ENCODE data around the gene KRT15.
"Not testable (repeated sequence)": the region's sequence is repeated elsewhere in the genome, so short reads cannot be mapped to it uniquely, and the experiment has no call there.

The KRT15 gene

GRCh38 chr17:41545829-41546410, 27.2 kb upstream of the KRT15 start:
- intact Hi-C loops (cut with DNase I) = no loop called here
- DNase-seq = peak in 2 of 10 donors; percentile 61 to 76

- intact Hi-C loops (cut with DNase I) = no loop called here
Observed at GRCh38 chr17:41544935-41545334, 26.2 kb upstream of the KRT15 start.

GRCh38 chr17:41544491-41544892, 25.8 kb upstream of the KRT15 start:
- intact Hi-C loops (cut with DNase I) = no loop called here
- DNase-seq = peak in 2 of 10 donors; percentile 44 to 54

More at GRCh38 chr17:41544935-41545334, 26.2 kb upstream of the KRT15 start:
- peak in 1 of 10 donors; percentile 5 for DNase-seq

GRCh38 chr17:41542786-41543185, 24.1 kb upstream of the KRT15 start:
- DNase-seq = peak in 2 of 10 donors; percentile 9 to 55
- intact Hi-C loops (cut with DNase I) = not testable (repeated sequence)

GRCh38 chr17:41542357-41542756, 23.7 kb upstream of the KRT15 start:
- intact Hi-C loops (cut with DNase I) = no loop called here

GRCh38 chr17:41540921-41541625, 22.4 kb upstream of the KRT15 start:
- peak in 2 of 10 donors; percentile 53 to 57 for DNase-seq
- intact Hi-C loops (cut with DNase I) = no loop called here

More at GRCh38 chr17:41542357-41542756, 23.7 kb upstream of the KRT15 start:
- DNase-seq = no peak

- intact Hi-C loops (cut with DNase I) = no loop called here
Observed at GRCh38 chr17:41539979-41540701, 21.4 kb upstream of the KRT15 start.

GRCh38 chr17:41539071-41539492, 20.4 kb upstream of the KRT15 start:
- DNase-seq = peak in 2 of 10 donors; percentile 64 to 67
- intact Hi-C loops (cut with DNase I) = no loop called here

More at GRCh38 chr17:41539979-41540701, 21.4 kb upstream of the KRT15 start:
- DNase-seq = peak in 2 of 10 donors; percentile 30 to 55

- intact Hi-C loops (cut with DNase I) = no loop called here
Observed at GRCh38 chr17:41538565-41538991, 19.9 kb upstream of the KRT15 start.

GRCh38 chr17:41537990-41538389, 19.3 kb upstream of the KRT15 start:
- DNase-seq = peak in 2 of 10 donors; percentile 52 to 61
- intact Hi-C loops (cut with DNase I) = no loop called here

More at GRCh38 chr17:41538565-41538991, 19.9 kb upstream of the KRT15 start:
- DNase-seq = peak in 2 of 10 donors; percentile 8 to 13

GRCh38 chr17:41537614-41537954, 18.9 kb upstream of the KRT15 start:
- intact Hi-C loops (cut with DNase I) = no loop called here
- DNase-seq = peak in 2 of 10 donors; percentile 29 to 55

GRCh38 chr17:41536741-41537613, 18.3 kb upstream of the KRT15 start:
- intact Hi-C loops (cut with DNase I) = no loop called here
- DNase-seq = peak in 2 of 10 donors; percentile 59 to 68

- intact Hi-C loops (cut with DNase I) = no loop called here
- peak in 2 of 10 donors; percentile 59 to 76 for DNase-seq
Observed at GRCh38 chr17:41535764-41536481, 17.2 kb upstream of the KRT15 start.

GRCh38 chr17:41534899-41535546, 16.3 kb upstream of the KRT15 start:
- peak in 2 of 10 donors; percentile 27 to 55 for DNase-seq
- intact Hi-C loops (cut with DNase I) = no loop called here

GRCh38 chr17:41533613-41534012, 14.9 kb upstream of the KRT15 start:
- peak in 1 of 10 donors; percentile 19 for DNase-seq
- intact Hi-C loops (cut with DNase I) = no loop called here

- peak in 1 of 10 donors; percentile 29 for DNase-seq
- intact Hi-C loops (cut with DNase I) = no loop called here
Observed at GRCh38 chr17:41532947-41533570, 14.4 kb upstream of the KRT15 start.

GRCh38 chr17:41531993-41532392, 13.3 kb upstream of the KRT15 start:
- intact Hi-C loops (cut with DNase I) = no loop called here
- no peak for DNase-seq

All from posterior cingulate gyrus (tissue), 11 donors.